HG03354 (cell line): Measurements from ENCODE around the gene SLC49A4.

ENCODE experiments used
- ATAC-seq: cut with Tn5 transposase; IDR thresholded peaks from one replicate; pipeline ENCODE4 v1.9.1; 2021; ENCODE audit warnings: mild to moderate bottlenecking; ENCODE audit not compliant: unreplicated experiment, poor library complexity, severe bottlenecking

The SLC49A4 gene

DNA sequence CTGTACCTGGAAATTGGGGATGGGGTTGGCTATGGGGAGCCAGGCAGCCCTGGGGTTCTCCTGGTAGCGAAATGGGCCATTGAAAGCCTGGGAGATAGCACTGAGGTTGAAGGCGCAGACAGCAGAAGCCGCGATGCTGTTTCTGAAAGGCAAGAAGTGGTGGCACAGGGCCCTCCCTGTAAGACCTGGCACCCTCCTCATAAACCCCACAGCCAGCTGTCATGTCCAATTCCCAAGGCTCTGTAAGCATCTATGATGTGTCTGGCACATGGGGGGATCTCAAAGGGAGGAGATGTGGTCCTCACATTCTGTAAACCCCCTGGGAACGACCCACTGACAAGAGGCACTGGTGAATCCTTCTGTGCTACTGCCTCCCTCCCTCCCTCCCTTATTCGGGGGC is 128.7 kb downstream of the SLC49A4 start:
- ATAC-seq, result no peak

DNA sequence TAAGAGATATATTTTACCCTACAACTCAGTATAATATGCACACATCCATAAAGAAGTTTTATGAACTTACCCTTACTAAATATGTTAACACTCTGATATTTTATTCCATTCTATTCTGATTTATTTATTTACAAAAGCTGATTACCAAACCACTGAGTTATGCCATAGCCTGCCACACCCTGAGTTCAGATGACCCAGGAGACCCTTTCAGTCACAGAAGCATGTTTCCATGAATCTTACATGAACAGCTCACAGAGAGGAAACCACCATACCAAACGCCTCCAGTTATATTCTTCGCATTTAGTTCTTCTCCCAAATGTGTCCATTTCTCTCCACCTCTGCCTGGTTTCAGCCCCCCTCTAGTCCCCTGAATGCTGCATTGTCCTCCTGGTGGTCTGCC is 129.2 kb downstream of the SLC49A4 start:
- no peak for ATAC-seq

DNA sequence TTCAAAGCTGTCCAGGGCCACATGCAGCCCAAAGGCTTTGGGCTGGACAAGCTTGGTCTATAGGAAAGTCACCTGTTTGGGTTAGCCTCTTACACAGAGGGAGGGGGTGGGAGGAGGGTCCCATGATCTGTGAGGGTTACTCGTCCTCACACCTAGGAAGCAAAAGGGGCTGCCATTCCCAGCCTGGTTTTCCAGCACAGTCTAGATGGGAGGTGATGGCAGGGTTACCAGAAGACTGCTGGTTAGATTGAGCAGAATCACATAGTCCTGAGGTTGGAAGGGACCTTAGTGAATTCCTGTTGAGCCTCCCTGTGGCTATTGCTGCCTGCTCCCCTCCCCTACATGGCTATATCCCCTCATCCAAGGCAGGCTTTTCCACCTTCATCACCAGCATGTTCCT is 130.9 kb downstream of the SLC49A4 start:
- ATAC-seq, result no peak

DNA sequence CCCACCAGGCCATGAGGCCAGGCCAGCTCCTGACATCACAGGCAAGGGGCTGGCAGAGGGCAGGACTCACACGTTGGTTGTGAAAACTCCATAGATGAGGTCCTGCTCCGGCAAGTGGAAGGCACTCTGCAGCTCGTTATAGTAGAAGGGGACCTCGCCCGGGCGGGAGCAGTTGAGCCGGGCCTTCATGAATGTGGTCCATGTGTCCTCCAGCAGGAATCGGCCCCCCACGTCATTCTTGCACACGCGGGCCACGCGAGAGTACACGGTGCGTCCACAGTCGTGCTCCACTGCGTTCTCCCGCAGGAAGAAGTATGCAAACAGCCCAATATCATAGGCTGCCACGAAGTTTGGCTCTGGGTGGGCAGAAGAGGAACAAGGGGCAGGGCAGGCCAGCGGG is 131.5 kb downstream of the SLC49A4 start:
- no peak for ATAC-seq

DNA sequence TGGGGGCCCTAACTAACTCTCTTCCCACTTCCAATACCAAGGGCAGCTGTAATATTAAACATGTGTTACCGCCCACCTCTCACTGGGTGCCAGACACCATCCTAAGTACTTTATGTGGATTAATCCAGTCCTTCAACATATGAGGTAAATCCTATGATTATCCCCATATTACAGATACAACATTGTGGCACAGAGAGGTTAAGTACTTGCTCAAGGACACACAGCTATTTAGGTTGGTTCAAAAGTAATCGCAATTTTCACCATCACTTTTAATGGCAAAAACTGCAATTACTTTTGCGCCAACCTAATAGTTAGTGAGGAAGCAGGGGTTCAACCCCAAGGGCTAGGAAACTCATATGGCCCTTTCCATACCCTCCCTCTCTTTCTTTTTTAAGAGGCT is 131.9 kb downstream of the SLC49A4 start:
- ATAC-seq, result no peak

DNA sequence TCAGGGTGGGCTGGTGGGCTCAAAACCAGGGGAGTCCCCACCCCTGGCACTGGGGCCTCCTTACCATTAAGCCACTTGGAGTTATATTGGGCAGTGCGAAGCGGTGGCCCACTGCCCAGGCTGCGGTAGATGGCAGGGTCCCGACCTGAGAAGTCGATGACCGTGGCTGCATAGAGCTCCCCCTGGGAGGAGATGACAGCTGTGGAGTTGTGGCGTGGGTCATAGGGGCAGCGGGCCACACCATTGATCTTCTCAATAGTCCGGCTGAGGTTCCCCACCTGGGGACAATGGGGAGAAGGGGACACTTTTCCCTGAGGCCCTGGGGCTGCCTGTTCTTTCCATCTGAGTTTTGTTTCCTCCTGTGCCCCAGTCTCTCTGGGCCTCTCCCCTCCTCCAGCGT is 132.9 kb downstream of the SLC49A4 start:
- ATAC-seq, result no peak

DNA sequence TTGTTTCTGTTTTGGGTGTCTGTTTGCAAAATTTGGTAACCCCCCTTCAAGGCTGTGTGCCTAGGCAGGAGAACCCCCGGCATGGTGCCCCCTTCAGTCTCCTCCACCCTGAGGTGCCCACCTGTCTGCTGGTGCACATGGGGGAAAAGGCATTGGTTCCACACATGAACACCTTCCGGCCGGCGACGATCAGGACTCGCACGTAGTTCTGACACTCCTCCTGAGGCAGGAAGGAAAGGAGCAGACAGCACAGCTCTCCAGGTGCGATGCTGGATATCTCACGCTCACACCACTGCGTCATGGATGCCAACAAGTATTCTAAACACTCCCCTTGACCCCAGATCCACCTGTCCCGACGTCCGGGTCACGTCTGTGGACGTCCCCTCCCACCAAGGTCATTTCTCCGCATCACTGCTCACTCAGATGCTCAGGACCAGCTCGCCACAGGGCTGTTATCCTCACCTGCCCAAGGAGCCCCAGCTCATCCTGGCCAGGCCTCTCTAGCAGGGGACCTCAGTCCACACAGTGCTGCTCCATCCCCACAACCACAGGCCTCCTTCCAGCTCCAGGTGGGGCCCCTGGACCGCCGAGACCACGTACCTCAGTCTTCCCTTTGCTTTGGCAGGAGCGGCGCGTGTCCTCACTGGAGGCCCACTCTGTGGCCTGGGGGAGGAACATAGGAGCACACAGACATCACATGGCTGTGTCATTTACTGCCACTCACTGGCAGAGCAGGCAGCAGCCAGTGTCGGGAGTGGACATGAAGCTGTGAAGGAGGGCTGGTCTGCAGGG is 133.7 kb downstream of the SLC49A4 start:
- no peak for ATAC-seq

DNA sequence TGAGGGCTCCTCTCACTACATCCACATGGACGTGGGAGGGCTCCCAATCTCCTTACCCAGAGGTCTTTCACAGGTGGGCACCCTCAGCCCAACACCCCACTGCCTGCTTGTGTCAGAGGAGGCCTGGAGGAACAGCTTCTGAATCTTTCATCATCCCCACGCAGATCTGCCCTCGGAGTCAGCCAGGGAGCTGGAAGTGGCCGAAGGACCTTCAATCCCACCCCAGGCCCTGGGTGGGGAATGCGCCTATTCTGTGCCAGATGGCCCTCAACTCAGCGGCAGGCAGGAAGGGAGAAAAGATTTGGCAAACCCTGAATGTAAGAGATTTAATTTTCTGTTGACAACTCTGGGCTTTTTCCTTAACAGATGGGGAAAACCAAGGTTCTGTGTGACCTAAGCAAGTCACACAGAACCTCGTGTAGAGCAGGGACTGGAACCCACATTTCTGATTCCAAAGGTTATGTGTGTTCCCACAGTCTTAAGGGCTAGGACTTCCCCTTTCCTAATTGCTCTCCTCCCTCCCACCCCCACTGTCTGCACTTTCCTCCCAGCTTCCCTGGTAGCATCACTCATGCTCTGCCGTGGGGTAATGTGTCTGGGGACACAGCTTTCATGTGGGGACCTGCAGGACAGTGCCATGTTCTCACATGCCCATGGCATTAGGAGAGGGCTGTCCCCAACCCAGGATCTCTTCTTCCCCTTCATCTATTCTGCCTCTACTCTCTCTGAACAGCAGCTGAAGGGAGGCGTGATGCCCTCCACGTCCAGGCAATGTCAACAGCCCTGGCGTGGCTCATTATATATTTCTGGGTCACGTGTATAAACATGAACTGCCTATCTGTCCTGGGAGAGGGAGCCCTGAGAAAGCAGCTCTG is 134.6 kb downstream of the SLC49A4 start:
- no peak for ATAC-seq

DNA sequence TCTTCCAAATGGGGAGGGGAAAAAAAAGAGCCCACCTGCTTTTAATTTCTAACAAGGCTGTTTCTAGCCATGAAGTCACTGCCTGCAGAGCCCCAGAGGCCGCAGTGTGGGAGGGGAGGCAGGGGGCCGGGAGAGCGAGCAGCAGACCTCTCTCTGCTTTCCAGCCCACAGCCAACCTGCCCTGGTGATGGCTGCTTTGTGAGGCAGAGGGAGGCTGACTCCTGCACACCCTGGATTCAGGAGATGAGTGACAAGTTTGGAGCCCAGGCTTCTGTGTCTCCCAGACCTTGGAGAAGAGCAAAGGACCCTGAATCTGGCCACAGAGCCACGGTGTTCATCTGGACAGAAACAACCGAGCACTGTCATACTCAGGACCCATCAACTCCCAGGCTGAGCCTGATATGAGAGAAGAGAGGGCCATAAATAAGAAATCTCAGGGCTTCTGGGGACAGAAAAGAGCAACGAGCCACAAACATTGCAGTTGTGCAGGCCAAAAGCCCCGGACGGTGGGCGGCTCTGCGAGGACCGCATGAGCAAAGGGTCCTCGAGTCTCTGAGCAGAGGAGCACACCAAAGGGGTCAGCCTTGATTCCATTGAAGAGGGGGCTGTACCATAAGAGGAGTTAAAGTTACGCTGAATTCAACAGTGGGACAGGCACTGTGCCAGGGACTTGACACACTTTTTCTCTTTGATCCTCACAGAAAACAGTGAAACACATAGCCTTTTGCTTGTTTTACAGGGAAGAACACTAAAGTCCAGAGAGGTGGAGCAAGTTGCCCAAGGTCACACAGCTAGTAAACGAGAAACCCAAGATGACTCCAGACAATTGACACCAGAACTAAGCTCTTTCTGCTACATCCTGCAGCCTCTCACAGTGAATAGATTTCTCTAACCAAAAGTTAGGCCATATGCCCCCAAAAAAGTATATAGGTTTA is 135.5 kb downstream of the SLC49A4 start:
- ATAC-seq, result no peak
